GM21529 (cell line): ENCODE data around the gene SYCP2.

ENCODE experiments used
- ATAC-seq: cut with Tn5 transposase; IDR thresholded peaks from one replicate; pipeline ENCODE4 v1.9.1; 2021; ENCODE audit not compliant: unreplicated experiment

The SYCP2 gene

GRCh38 chr20:59823030-59823423, 110.4 kb downstream of the SYCP2 start:
- ATAC-seq: no peak

GRCh38 chr20:59822291-59823029, 111.0 kb downstream of the SYCP2 start:
- ATAC-seq: no peak

DNA sequence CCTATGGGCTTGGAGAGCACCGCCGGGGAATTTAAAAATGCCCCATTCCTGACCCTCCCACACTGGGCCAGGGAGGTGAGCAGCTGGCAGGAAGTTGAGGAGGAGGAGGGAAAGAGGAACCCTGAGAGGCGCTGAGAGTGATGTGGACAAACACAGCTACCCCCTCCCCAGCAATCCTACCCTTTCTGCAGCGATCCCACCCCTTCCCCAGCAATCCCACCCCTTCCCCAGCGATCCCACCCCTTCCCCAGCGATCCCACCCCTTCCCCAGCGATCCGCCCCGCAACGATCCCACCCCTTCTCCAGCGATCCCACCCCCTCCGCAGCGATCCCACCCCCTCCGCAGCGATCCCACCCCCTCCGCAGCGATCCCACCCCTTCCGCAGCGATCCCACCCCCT, 111.6 kb downstream of the SYCP2 start:
- no peak for ATAC-seq

- no peak for ATAC-seq
These were observed 112.2 kb downstream of the SYCP2 start for GRCh38 chr20:59821201-59821600.

GRCh38 chr20:59820204-59821041, 113.0 kb downstream of the SYCP2 start:
- ATAC-seq: no peak

DNA sequence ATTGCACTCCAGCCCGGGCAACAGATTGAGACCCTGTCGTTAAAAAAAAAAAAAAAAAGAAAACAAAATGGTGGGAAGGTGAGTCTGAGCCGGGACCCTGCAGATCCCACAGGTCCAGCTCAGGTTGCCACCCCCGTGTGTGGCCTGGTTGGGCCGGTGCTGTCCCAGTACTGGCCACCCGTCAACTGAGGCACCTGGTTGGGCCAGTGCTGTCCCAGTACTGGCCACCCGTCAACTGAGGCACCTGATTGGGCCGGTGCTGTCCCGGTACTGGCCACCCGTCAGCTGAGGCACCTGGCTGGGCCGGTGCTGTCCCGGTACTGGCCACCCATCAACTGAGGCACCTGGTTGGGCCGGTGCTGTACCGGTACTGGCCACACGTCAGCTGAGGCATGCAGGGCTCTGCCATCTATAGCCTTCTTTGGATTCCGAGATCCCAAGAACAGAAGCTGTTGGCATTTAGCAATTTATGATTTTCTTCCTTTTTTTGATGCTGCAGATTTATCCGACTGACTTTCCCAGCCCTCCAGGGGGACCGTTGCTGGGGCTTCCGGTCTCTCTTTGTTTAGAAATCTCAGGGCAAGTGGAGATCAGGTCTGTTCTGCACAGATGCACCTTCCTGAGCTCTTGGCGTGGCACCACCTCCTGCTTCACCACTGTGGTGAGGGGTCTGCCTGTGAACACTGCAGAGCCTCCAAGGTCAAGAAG, 113.8 kb downstream of the SYCP2 start:
- ATAC-seq: no peak

DNA sequence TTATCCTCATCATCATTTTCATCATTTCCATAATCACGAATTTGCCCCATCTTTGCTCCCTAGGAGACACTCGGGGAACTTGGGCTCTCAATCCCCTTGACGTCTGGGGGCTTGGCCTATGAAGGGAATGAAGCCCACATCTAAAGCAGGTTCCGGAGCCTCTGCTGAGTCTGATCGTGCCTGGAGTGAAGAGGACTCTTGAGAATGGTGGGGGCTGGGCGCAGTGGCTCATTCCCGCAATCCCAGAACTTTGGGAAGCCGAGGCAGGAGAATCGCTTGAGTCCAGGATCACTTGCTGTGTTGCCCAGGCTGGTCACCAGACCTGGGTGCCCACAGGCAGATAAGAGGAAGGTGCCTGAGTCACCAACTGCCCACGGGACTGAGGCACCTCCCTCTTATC, 114.5 kb downstream of the SYCP2 start:
- ATAC-seq: no peak

DNA sequence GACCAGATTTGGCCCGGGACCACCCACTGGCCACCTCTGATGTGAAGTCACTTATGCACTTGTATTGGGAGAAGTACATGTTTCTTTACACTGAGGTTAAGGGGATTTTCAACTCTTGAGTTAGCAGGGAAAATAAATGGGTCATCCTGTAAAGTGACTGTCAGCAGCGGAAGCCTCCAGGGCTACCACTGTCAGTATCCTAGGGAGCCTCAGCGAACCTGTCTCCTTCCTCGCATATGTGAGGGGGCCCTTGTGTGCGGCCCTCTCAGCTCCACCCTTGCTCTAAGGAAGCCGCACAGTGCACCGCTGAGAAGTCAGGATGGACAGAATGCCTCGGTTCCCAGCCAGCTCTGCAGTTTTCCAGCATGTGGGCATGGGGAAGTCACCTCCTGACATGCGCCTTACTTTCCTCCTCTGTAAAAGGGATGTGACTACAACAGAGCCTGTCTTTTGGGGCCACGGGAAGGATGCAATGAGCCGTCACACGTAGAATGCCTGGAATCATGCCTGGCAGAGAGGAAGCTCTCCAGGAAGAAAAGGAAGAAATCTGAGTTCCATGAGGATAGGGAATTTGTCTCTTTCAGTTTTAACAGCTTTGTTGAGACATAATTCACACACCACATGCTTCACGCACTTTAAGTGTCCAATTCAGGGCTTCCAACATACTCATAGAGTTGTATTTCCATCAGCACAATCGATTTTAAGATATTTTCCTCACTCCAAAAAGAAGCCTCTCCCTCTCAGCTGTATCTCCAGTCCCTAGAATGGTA, 115.4 kb downstream of the SYCP2 start:
- ATAC-seq: no peak

DNA sequence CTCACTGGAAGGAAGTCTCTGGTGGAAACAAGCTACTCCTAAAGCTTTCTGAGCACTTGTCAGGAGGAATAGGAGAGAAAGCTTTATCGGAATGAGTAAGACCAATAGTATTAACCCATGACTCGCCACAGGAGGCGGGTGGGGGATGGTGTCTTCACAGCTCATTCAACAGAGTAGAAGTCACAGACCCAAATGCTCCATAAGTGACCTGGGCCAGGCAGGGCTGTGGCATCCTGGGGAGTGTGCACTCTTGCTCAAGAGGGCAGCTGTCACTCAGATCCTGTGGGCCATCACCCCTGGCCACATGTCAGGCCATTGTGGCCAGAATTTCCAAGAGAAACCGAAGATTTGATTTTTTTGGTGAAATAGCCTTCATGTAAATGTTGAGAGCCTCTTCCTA, 116.0 kb downstream of the SYCP2 start:
- ATAC-seq: no peak

DNA sequence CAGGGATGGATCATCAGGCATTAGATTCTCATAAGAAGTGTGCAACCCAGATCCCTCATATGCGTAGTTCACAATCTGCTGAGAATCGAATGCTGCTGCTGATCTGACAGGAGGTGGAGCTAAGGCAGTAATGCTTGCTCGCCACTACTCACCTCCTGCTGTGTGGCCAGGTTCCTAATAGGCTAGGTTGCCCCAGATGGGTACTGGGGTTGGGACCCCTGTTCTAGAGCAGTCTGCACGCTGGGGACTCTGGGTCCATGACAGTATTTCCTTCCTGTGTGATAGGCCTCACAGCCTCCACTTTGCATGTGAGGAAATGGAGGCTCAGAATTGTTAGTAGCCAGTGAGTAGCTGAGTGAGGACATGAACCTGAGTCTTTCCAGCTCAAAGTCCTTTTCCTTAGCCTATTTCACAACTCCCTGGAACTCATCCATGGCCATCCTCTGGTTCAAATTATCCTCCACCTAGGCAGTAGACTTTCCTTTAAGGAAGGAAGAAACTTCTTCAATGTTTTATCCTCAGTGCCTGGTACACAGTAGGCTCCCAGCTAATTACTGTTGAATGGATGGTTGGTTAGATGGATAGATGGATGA, 117.2 kb downstream of the SYCP2 start:
- ATAC-seq: no peak

DNA sequence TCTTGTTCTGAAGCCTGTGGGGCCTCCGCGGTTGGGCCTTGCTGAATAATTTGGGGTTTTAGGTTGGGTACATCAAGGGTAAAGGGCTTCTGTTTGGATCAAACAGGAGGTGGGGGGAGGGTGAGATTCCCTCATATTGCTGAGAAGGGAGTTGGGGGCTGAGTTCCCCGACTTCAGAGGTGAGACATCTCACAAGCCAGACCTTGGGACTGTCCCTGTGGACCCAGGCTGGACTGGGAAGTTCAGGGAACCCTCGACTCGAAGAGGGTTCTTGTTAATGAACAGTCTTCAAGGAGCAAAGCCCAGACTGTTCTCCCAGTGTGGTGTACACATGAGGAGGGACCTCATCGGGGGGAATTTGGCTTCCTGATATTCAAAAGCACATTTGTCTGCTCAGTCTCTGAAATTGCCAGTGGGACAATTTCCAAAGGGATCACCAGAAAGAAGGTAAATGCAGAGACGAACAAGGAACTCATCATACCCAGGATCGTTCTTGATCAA, 118.5 kb downstream of the SYCP2 start:
- no peak for ATAC-seq

- ATAC-seq: no peak
These were observed 119.2 kb downstream of the SYCP2 start for GRCh38 chr20:59813948-59814839.
